ENCODE data around the gene PDXDC1.
"Not testable (repeated sequence)": the region's sequence is repeated elsewhere in the genome, so short reads cannot be mapped to it uniquely, and the experiment has no call there.

The PDXDC1 gene

DNA sequence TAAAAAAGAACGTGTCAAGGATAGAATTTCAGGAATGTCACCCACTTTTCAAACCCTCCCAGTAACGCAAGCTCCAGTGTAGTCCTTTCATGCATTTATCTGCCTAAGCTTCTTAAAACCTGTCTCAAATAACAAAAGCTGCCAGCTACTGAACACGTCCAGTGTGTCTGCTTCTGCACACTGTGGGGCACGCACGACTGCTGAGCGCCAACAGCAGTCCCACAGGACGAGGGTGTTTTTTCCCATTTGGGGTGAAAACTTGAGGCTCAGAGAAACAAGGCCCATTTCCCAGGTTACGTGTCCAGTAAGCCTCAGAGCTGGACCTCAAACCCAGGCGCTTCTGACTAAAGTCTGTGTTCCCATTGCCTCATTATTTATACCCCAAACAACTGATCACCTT is 63.9 kb downstream of the PDXDC1 start:
- DNase-seq, result no peak

DNA sequence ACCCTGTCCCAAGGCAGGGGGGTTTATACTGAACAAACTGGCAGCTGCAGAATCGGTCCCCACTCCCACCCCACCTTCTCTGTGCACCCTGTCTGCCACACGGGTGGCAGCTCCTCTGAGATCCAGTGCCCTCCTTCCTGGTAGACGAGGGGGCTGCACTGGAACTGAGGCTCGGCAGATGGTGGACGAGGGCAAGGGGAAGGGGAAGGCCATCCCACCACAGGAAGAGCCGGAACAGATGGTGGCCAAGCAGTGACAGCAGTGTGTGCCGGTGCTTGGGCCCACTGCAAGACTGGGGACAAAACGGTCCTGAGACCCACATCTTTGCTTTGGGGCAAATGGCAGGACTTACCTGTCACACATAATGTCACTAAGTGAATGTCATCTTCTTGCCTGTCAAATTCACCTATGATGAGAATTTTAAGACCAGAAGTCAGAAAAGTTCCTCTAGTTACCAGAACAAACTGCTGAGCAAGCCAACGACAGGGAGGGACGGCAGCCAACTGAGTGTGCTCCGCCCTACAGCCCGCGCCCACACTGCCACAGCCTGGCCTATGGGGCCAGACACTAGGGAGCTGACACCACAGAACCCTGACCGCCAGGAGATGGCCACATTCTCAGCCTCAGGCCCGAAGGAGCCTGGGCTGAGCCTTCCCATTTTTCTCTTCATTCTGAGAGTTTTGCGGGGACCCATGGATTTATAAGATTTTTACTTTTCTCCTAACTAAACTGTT is 66.6 kb downstream of the PDXDC1 start:
- DNase-seq, result no peak

DNA sequence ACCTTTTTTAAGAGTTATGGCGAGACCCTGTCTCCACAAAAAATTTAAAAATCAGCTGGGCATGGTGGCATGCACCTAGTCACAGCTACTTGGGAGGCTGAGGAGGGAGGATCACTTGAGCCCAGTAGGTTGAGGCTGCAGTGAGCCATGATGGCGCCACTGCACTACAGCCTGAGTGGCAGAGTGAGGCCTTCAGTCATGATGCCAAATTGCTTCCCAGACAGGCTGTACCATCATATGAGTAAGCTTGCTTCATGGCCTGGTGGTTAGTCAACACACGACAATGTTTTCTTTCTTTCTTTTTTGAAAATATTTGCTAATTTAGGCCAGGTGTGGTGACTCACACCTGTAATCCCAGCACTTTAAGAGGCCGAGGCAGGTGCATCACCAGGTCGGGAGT is 68.5 kb downstream of the PDXDC1 start:
- DNase-seq, result no peak

DNA sequence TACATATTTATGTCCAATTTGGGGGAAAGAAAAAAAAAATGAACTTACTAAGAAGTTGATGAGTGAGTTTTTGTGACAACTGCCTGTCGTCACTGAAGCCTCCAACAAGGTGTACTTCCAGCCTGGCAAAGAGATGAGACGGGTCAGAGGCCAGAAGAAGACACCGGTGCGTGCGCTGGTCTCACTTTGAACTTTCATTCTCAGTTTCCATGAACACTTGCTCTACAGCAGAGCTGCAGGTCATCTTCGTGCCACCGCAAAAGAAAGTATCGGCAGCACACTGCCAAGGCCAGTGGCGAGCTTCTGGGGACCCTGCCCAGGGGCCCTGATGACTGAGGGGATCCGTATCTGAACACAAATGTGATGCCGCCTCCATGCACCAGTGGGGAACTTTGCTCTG is 69.5 kb downstream of the PDXDC1 start:
- DNase-seq, result no peak

DNA sequence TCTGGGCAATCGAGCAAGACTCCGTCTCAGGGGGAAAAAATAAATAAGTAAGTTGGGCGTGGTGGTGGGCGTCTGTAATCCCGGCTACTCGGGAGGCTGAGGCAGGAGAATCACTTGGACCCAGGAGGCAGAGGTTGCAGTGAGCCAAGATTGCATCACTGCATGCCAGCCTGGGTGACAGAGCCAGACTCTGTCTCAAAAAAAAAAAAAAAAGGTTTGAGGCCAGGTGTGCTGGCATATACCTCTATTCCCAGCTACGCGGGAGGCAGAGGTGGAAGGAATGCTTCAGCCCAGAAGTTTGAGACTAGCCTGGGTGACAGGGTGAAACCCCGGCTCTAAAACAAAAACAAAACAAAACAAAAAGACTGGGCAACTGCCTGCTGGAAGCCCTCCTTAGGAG is 70.4 kb downstream of the PDXDC1 start:
- not testable (repeated sequence) for DNase-seq

- no peak for DNase-seq
Measured at GRCh38 chr16:15046692-15047376, 72.0 kb downstream of the PDXDC1 start.

DNA sequence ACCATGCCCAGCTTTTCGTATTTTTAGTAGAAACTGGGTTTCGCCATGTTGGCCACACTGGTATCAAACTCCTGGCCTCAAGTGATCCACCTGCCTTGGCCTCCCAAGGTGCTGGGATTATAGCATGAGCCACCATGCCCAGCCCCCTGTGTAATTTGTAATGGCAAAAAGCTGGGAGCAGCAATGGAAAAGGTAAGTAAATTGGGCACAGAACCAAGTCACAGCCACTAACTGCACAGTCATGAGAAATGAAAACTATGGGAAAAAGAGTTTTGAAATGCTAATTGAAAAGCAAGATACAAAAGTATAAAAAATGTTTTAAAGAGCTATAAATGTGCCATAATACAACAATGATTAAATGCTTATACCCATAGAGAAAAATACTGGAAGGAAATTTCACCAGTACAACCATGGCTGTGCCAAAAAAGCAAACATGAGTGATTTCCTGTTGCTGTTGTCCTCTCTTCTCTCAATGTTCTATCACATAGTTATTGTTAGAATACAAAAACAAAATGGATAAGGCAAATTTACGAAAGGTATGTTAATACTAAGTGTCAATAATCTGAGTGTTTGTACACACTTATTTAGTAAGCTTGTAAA is 74.9 kb downstream of the PDXDC1 start:
- DNase-seq, result no peak

GRCh38 chr16:15050440-15050839 is 75.6 kb downstream of the PDXDC1 start:
- not testable (repeated sequence) for DNase-seq

DNA sequence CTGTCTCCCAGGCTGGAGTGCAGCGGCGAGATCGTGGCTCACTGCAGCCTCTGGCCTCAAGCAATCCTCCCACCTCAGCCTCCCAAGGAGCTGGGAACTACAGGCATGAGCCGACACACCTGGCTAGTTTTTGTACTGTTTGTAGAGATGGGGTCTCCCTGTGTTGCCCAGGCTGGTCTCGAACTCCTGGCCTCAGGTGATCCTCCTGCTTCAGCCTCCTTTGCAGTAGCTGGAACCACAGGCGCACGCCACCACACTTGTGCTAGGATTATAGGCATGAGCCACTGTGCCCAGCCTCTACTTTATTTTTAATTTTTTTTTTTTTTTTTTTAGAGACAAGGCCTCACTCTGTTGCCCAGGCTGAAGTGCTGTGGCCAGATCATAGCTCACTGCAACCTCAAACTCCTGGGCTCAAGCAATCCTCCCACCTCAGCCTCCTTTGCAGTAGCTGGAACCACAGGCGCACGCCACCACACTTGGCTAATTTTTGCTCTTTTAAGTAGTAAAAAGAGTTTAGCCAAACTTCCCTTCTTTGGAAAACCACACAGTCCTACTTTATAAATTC is 76.6 kb downstream of the PDXDC1 start:
- DNase-seq, result no peak

DNA sequence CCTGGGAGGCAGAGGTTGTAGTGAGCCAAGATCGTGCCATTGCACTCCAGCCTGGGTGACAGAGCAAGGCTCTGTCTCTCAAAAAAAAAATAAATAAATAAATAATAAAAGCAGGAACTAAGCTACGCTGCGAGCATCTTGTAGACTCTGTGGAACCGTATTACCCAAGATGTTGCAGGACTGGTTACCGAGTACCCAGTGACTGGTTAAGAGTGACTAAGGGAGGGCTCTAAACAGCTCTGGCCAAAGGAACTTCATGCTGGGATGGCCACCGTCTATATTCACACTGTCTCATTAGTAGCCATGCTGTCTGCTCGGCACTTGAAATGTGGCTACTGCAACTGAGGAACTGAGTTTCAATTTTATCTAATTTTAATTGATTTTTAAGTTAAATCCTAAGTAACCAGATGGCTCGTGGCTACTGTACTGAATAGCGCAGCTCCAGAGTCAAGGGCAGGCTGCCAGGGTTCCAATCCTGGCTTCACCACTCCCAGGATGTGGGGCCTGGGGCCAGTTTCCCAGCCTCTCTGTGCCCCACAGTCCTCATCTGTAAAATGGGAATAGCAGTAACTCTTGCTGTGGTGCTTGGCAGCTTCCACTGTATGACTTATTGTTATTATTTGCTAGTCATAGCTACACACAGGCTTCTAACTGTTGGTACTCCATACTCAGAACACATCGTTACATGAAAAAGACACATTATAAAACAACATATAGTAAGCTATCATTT is 78.1 kb downstream of the PDXDC1 start:
- no peak for DNase-seq

DNA sequence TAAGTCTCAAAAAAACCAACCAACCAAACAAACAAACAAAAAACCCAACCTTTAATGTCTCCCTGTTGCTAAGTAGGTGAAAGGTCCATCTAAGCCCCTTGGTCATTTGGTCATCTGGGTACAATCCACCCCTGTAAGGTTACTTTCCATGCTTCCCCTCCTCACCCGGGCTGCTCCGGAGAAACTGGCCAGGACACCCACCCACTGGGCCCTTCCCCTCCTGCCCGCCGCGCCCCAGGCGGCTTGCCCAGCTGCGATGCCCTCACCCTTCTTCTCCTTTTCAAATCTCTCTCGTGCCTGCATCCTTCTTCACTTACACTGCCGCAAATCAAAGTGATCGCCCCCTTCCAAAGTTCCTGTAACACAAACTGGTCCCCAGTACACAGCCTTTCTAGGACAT is 79.1 kb downstream of the PDXDC1 start:
- DNase-seq, result no peak

DNA sequence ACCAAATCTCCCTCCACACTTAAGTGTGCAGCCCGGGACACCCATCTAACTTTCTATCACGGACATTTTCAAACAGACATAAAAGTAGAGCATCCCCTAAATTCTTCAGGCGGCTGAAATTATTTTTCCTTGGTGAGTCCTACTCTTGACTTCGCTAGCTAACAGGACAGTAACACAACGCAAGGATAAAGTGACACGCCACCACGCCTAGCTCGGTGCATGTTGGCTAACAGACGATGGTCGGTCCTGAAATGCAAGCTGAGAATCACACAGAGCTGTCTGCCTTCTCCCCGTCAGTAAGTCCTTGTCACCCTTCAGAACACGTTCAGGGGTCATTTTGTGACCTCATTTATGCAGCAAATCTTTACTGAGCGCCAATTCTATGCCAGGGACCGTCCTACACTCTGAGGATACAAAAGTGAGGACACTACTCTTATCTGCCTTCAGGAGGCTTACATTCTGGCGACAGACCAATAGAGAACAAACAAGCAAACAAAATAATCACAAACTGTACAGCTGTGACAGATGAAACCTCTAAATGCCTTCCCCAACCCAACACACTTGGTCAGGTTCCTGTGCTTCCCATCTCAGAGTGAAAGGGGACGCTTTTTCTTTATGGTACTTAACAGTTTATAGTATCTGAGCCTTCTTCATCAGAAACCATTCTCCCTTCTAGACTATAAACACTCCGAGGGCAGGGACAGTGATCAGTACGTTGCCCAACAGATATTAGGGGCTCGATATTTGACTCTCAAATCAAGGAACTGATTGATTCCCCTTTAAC is 79.7 kb downstream of the PDXDC1 start:
- DNase-seq, result no peak

GRCh38 chr16:15055141-15056053 is 80.6 kb downstream of the PDXDC1 start:
- DNase-seq, result no peak

GRCh38 chr16:15057681-15058417 is 83.0 kb downstream of the PDXDC1 start:
- no peak for DNase-seq

DNA sequence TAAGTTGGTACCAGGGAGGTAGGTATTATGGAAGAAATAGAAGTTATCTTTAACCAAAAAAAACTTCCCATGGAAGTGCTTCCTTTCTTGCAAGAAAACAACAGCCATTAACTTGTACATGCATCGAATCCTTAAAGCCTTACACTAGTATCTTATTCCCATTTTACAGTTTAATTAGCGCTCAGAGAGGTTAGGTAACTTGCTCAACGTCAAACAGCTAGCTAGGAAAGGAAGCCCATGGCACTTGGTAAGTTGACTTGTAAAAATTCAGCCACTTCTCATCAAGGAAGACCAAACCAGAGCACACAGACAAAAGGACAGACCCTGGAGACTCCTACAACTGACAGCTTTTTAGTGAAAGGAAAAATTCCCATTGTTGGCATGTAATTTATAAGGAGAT is 84.5 kb downstream of the PDXDC1 start:
- DNase-seq, result no peak

DNA sequence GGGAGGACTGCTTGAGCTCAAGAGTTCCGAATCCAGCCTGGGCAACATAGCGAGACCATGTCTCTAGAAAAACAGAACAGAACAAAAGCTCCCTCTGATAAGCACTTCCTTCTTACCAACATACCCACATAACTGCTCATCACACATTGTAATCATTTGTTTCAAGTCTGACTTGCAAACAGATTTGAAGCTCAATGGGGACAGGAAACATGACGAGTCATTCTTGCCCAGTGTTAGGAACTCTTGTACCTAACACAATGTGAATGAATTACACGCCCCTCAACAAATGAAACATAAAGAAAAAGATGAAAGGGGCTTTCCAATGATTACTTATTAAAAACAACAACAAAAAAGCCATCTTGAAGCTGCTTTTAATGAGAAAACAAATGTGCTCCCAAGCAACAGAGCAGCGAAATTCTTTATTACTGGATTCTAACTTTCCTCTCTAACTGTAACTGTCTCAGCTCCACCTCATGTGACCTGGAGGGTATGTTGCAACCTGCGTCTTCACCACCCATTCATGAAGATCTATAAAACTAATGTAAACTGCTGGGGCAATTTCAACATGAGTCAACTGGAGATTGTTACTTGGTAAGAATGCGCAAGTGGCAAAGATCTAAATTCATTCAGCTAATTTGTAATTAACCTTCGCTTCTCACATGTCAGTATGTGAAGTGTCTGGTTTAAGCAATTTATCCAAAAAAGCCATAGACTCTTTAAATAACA is 87.4 kb downstream of the PDXDC1 start:
- DNase-seq, result not testable (repeated sequence)

DNA sequence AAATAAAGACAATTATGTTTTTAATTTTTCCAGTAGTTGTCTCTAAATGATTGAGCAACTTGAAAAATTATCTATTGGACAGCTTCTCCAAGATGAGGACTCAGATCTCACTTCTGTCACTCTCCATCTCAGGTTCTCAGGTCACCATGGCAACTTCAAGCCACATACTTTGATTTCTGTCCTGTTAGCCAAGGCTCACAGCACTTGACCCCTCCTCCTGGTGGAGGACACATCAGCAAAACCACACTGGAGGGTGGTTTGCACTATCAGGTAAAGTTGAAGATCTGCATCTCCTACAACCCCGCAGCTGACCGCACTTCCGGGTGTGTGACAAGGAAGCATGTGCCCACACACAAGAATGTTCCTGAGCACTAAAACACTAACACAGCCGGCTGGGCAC is 91.1 kb downstream of the PDXDC1 start:
- not testable (repeated sequence) for DNase-seq

DNA sequence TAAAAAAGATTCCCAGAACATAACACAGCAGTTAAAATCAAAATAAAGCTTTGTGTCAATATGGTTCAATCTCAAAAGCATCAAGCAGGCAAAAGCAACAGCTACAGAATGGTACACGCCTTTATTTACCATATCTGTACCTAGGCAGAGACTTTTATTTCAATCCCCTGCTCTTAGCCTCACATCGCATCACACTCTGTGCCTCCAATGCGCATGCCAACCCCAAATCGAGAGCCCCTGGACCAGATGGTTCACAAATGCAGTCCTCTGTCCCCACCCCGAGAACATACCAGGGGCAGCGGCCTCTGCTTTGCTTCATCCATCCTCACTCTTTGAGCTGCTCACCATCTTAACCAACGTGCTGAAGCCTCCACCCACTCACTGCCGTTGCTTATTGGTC is 91.9 kb downstream of the PDXDC1 start:
- not testable (repeated sequence) for DNase-seq

- DNase-seq, result not testable (repeated sequence)
Measured at GRCh38 chr16:15071013-15071412, 96.2 kb downstream of the PDXDC1 start.

All from NCI-H1694 treated with DMSO at 0.1 percent for 48 hours (cell line).